IMR-90 (cell line): ENCODE measurements around the gene FRMD6. TPM values are rescaled to one million over a fixed set of nuclear protein-coding genes. Genes with fewer than 3 reads are reported as not detected.

Experiments used
- ATAC-seq: fragments of 200-7000 bp; cut with Tn5 transposase; 2 replicates; pipeline ENCODE4 v1.9.1; 2020; ENCODE audit warnings: low read depth, mild to moderate bottlenecking, moderate library complexity
- BruUV-seq: library from RNA; stranded (reverse); fragments of 400-500 nt; replicated peaks from 2 replicates; lab custom pipeline; 2021; lab: Mats Ljungman, UMichigan
- CTCF ChIA-PET: fragments of 300-600 bp; formaldehyde crosslinking; extraction: SDS; loops from one replicate; lab custom pipeline; 2021; ENCODE audit warnings: antibody characterized with exemption; lab: Yijun Ruan, JAX
- POLR2A ChIA-PET: fragments of 300-600 bp; sonication (Branson Sonifier 250); formaldehyde crosslinking; loops from one replicate; lab custom pipeline; 2022; ENCODE audit warnings: antibody characterized with exemption; ENCODE audit not compliant: unreplicated experiment; lab: Charles Lee
- DNase-seq: peaks from one replicate; pipeline ENCODE4 v3.0.0; 2013
- H2AFZ ChIP-seq: replicated peaks from 2 replicates; pipeline ENCODE3; 2013; ENCODE audit warnings: low read length, mild to moderate bottlenecking; ENCODE audit not compliant: poor library complexity
- H2AK5ac ChIP-seq: 2 replicates; pipeline ENCODE4 v1.6.1; 2013; ENCODE audit warnings: low read depth, low read length, inconsistent platforms
- H2AK9ac ChIP-seq: replicated peaks from 2 replicates; pipeline ENCODE3; 2013; ENCODE audit warnings: mild to moderate bottlenecking, low read depth, low read length, moderate library complexity; ENCODE audit not compliant: poor library complexity
- H2BK120ac ChIP-seq: 2 replicates; pipeline ENCODE4 v1.6.1; 2013; ENCODE audit warnings: low read depth, low read length, inconsistent platforms
- H2BK15ac ChIP-seq: 3 replicates; pipeline ENCODE4 v1.6.1; 2013; ENCODE audit warnings: low read depth, low read length, inconsistent platforms
- H2BK20ac ChIP-seq: 2 replicates; pipeline ENCODE4 v1.6.1; 2013; ENCODE audit warnings: low read depth, mild to moderate bottlenecking, inconsistent platforms, low read length, moderate library complexity
- H2BK5ac ChIP-seq: 2 replicates; pipeline ENCODE4 v1.6.1; 2013; ENCODE audit warnings: mild to moderate bottlenecking, low read depth, low read length, inconsistent platforms; ENCODE audit not compliant: poor library complexity, severe bottlenecking
- H3K14ac ChIP-seq: replicated peaks from 2 replicates; pipeline ENCODE4 v1.6.1; 2013; ENCODE audit warnings: low read depth, low read length, inconsistent platforms
- H3K18ac ChIP-seq: 2 replicates; pipeline ENCODE4 v1.6.1; 2013; ENCODE audit warnings: low read depth, low read length, control low read depth
- H3K23ac ChIP-seq: 2 replicates; pipeline ENCODE4 v1.6.1; 2013; ENCODE audit warnings: low read depth, low read length, inconsistent platforms
- H3K27ac ChIP-seq: 2 replicates; pipeline ENCODE4 v1.5.1; 2013; ENCODE audit warnings: mild to moderate bottlenecking, control low read depth, low read length; ENCODE audit not compliant: insufficient read depth
- H3K27me3 ChIP-seq: 2 replicates; pipeline ENCODE4 v1.6.1; 2013; ENCODE audit warnings: low read length; ENCODE audit not compliant: control insufficient read depth, insufficient read depth
- H3K36me3 ChIP-seq: 2 replicates; pipeline ENCODE4 v1.6.1; 2013; ENCODE audit warnings: low read length, mixed read lengths; ENCODE audit not compliant: control insufficient read depth, insufficient read depth
- H3K4ac ChIP-seq: 2 replicates; pipeline ENCODE4 v1.6.1; 2013; ENCODE audit warnings: low read depth, low read length, inconsistent platforms
- H3K4me1 ChIP-seq: 2 replicates; pipeline ENCODE4 v1.6.1; 2013; ENCODE audit warnings: low read length, mixed read lengths; ENCODE audit not compliant: control insufficient read depth, insufficient read depth
- H3K4me2 ChIP-seq: 2 replicates; pipeline ENCODE4 v1.6.1; 2013; ENCODE audit warnings: low read depth, mild to moderate bottlenecking, control low read depth, low read length, moderate library complexity
- H3K4me3 ChIP-seq: 2 replicates; pipeline ENCODE4 v1.5.1; 2013; ENCODE audit warnings: low read depth, mild to moderate bottlenecking, control low read depth, low read length, moderate library complexity; ENCODE audit not compliant: insufficient read depth
- H3K56ac ChIP-seq: 2 replicates; pipeline ENCODE4 v1.6.1; 2013; ENCODE audit warnings: low read length, inconsistent platforms; ENCODE audit not compliant: insufficient read depth; ENCODE audit errors: extremely low read depth
- H3K79me1 ChIP-seq, 2 experiments: 2 replicates each; pipeline ENCODE4 v1.6.1; 2013; ENCODE audit warnings: low read length in 2 of 2, inconsistent platforms in 1 of 2, low read depth in 1 of 2
- H3K9ac ChIP-seq: 2 replicates; pipeline ENCODE4 v1.6.1; 2013; ENCODE audit warnings: low read depth, low read length, control low read depth
- H3K9me1 ChIP-seq: 2 replicates; pipeline ENCODE4 v1.6.1; 2013; ENCODE audit warnings: low read length, inconsistent platforms; ENCODE audit not compliant: insufficient read depth
- H3K9me3 ChIP-seq: 2 replicates; pipeline ENCODE4 v1.6.1; 2013; ENCODE audit warnings: low read length; ENCODE audit not compliant: control insufficient read depth, insufficient read depth
- H4K20me1 ChIP-seq: 2 replicates; pipeline ENCODE4 v1.6.1; 2013; ENCODE audit warnings: low read length, inconsistent platforms; ENCODE audit not compliant: insufficient read depth
- H4K5ac ChIP-seq: 2 replicates; pipeline ENCODE4 v1.6.1; 2013; ENCODE audit warnings: mild to moderate bottlenecking, low read depth, low read length, control low read depth
- H4K8ac ChIP-seq, 2 experiments: 2 replicates each; pipeline ENCODE4 v1.6.1; 2013; ENCODE audit warnings: low read depth in 2 of 2, low read length in 2 of 2, control low read depth in 1 of 2, inconsistent platforms in 1 of 2
- H4K91ac ChIP-seq: 2 replicates; pipeline ENCODE4 v1.6.1; 2013; ENCODE audit warnings: low read depth, low read length, inconsistent platforms; ENCODE audit not compliant: insufficient read depth
- BHLHE40 ChIP-seq: fragments of 150-350 bp; IDR thresholded peaks from 2 replicates; pipeline ENCODE4 v1.6.1; 2016; ENCODE audit warnings: mild to moderate bottlenecking, low read depth, low read length
- CEBPB ChIP-seq: IDR thresholded peaks from 2 replicates; pipeline ENCODE4 v1.6.1; 2012; ENCODE audit warnings: low read depth, low read length, improper control_type of control experiment
- CHD1 ChIP-seq: IDR thresholded peaks from 2 replicates; pipeline ENCODE4 v1.6.1; 2012; ENCODE audit warnings: low read depth, low read length, improper control_type of control experiment
- CTCF ChIP-seq: conservative IDR thresholded peaks from 2 replicates; pipeline ENCODE4 v1.5.1; 2012; ENCODE audit warnings: mild to moderate bottlenecking, low read depth, low read length, improper control_type of control experiment
- ELK1 ChIP-seq: fragments of 150-350 bp; IDR thresholded peaks from 2 replicates; pipeline ENCODE4 v1.6.1; 2016; ENCODE audit warnings: low read depth, mild to moderate bottlenecking, low read length, moderate library complexity, borderline replicate concordance
- FOS ChIP-seq: fragments of 150-350 bp; IDR thresholded peaks from 2 replicates; pipeline ENCODE4 v1.6.1; 2016; ENCODE audit warnings: low read depth, low read length
- MAFK ChIP-seq: IDR thresholded peaks from 2 replicates; pipeline ENCODE4 v1.6.1; 2012; ENCODE audit warnings: low read depth, low read length, improper control_type of control experiment
- MAZ ChIP-seq: IDR thresholded peaks from 2 replicates; pipeline ENCODE4 v1.6.1; 2012; ENCODE audit warnings: low read depth, mild to moderate bottlenecking, low read length, improper control_type of control experiment, moderate library complexity, borderline replicate concordance
- MXI1 ChIP-seq: IDR thresholded peaks from 2 replicates; pipeline ENCODE4 v1.6.1; 2012; ENCODE audit warnings: low read depth, mild to moderate bottlenecking, low read length, moderate library complexity, borderline replicate concordance
- NFE2L2 ChIP-seq: fragments of 150-350 bp; IDR thresholded peaks from 2 replicates; pipeline ENCODE4 v1.6.1; 2016; ENCODE audit warnings: low read depth, mild to moderate bottlenecking, low read length
- POLR2A ChIP-seq: IDR thresholded peaks from 2 replicates; pipeline ENCODE4 v1.6.1; 2012; ENCODE audit warnings: mild to moderate bottlenecking, low read depth, low read length
- RAD21 ChIP-seq: IDR thresholded peaks from 2 replicates; pipeline ENCODE4 v1.6.1; 2012; ENCODE audit warnings: low read length, improper control_type of control experiment
- RCOR1 ChIP-seq: IDR thresholded peaks from 2 replicates; pipeline ENCODE4 v1.6.1; 2012; ENCODE audit warnings: mild to moderate bottlenecking, low read length, improper control_type of control experiment; ENCODE audit not compliant: insufficient replicate concordance
- RFX5 ChIP-seq: IDR thresholded peaks from 2 replicates; pipeline ENCODE4 v1.8.0; 2012; ENCODE audit warnings: low read depth, mild to moderate bottlenecking, low read length, moderate library complexity
- SMC3 ChIP-seq: fragments of 150-350 bp; IDR thresholded peaks from 2 replicates; pipeline ENCODE4 v1.6.1; 2016; ENCODE audit warnings: low read depth, mild to moderate bottlenecking, antibody characterized with exemption, low read length, moderate library complexity
- USF2 ChIP-seq: fragments of 150-350 bp; IDR thresholded peaks from 2 replicates; pipeline ENCODE4 v1.6.1; 2017; ENCODE audit warnings: mild to moderate bottlenecking, antibody characterized with exemption, low read length, low read depth
- WGBS, 2 experiments: methylation state at CpG; one replicate each; pipeline versions ENCODE4 v1.1.5 to v1.1.7; 2013; ENCODE audit warnings: missing lambda C conversion rate in 2 of 2; ENCODE audit not compliant: insufficient read length in 1 of 2; ENCODE audit errors: extremely low coverage in 2 of 2; 5-methylcytosine and 5-hydroxymethylcytosine counted together
- dilution Hi-C: fragments of 300-500 bp; cut with HindIII; formaldehyde crosslinking; loops from one replicate; pipeline ENCODE4 v1.14.3; 2018; ENCODE audit warnings: low sequenced_read_pairs; ENCODE audit not compliant: unreplicated experiment
- in situ Hi-C: fragments of 300-500 bp; cut with MboI; formaldehyde crosslinking; loops from 3 replicates; pipeline ENCODE4 v1.14.3; 2019; ENCODE audit warnings: low sequenced_read_pairs, inconsistent platforms, mixed read lengths
- intact Hi-C: fragments of 100-400 bp; cut with micrococcal nuclease; formaldehyde crosslinking; loops from 2 replicates; pipeline ENCODE4 v1.10.0; 2022
- polyA plus RNA-seq, 3 experiments: library from polyadenylated mRNA; depleted of rRNA; stranded (reverse); fragments of >200 nt; gene quantifications; 2 replicates each; pipeline ENCODE4 v1.2.3, GENCODE V29; 2012; ENCODE audit warnings: low replicate concordance in 1 of 3
- total RNA-seq: library from RNA; depleted of rRNA; stranded (reverse); fragments of >200 nt; gene quantifications from 2 replicates; pipeline ENCODE4 v1.2.3, GENCODE V29; 2012

FRMD6 gene
- total and polyA plus RNA-seq, 2 of the 4 experiments (the other 2 are of a cell fraction) = 243 to 682 TPM

- H4K20me1 ChIP-seq = peaks cover 91% of the 10 kb centered on the region
- H3K4me3 ChIP-seq = no peak overlapping the region
- H3K9me1 ChIP-seq = peaks cover 12% of the 10 kb centered on the region
- H3K14ac ChIP-seq = no peak overlapping the region
- no peak overlapping the region for H4K5ac ChIP-seq
- WGBS, 2 experiments = no CpG with 5 or more reads among the region's 3 CpGs
- in situ Hi-C loops = no loop called here
- no peak overlapping the region for H3K56ac ChIP-seq
- POLR2A ChIA-PET = no interaction called here
- H3K79me1 ChIP-seq = peaks cover 8 to 44% of the 10 kb centered on the region in 2 experiments; a peak in 3 of 4 replicates
- TF ChIP-seq MAZ (no peak), RFX5 (no peak), FOS (no peak), RAD21 (no peak), NFE2L2 (no peak), MXI1 (no peak), BHLHE40 (no peak), MAFK (no peak), POLR2A (no peak), RCOR1 (no peak), SMC3 (no peak), ELK1 (no peak), CEBPB (no peak), CTCF (no peak), CHD1 (no peak), USF2 (no peak)
- H3K18ac ChIP-seq = no peak overlapping the region
- H4K91ac ChIP-seq = no peak overlapping the region
- no peak for DNase-seq
- H3K4me2 ChIP-seq = no peak overlapping the region
- no peak overlapping the region for H3K9ac ChIP-seq
- peaks cover 10% of the 10 kb centered on the region for H3K4me1 ChIP-seq
- H2BK5ac ChIP-seq = peak overlapping the region; percentile 24
- H3K36me3 ChIP-seq = peaks cover 12% of the 10 kb centered on the region
- no peak for ATAC-seq
- dilution Hi-C loops = no loop called here
- no peak overlapping the region for H2AFZ ChIP-seq
- no peak overlapping the region for H2AK9ac ChIP-seq
- no TSS peak for BruUV-seq
- no peak overlapping the region for H2AK5ac ChIP-seq
- no peak overlapping the region for H2BK15ac ChIP-seq
- CTCF ChIA-PET = no interaction called here
- no peak overlapping the region for H4K8ac ChIP-seq
- no peak overlapping the region for H3K27ac ChIP-seq
- H2BK120ac ChIP-seq = no peak overlapping the region
- H3K4ac ChIP-seq = no peak overlapping the region
- H2BK20ac ChIP-seq = no peak overlapping the region
- H3K23ac ChIP-seq = no peak overlapping the region
- intact Hi-C loops = no loop called here
- no peaks in the 10 kb centered on the region for H3K9me3 ChIP-seq
- no peaks in the 10 kb centered on the region for H3K27me3 ChIP-seq
Measured at GRCh38 chr14:51666070-51666469, 14.4 kb downstream of the FRMD6 start.
